Measurements from ENCODE around the gene SGMS2.

DNA sequence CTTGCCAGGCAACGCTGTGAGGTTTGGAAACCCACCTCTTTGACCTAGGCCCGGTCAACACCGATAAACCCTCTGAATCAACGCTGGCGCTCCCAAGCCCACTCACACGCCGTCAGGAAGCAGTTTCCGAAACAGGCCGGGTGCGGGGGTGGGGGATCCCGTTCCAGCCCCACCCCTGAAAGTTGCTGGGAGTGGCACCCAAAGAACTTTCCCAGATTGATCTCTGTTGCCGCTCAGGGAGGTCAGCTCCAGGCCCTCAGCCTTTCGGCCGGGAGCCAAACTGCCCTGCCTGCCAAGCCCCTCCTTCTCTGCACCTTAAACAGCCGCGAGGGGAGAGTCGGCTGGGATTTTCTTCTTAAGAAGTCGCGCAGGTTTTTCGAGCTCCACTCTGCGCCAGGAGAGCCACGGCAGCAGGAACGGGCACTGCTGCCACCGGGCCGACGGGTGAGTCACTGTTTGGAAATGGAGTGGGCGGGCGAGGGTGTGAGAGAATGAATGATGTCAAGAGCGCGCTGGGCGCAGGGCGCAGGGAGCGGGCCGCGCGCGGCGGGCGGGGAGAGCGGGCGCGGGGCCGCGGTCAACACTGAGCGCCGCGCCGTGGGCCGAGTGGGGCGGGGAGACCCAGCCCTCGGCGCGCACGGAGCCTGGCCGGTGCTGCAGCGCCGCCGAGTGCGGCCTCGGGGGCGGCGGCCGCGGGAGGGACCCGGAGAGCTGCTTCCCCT, at the start of gene SGMS2:
- TF ChIP-seq, protein P1, sequence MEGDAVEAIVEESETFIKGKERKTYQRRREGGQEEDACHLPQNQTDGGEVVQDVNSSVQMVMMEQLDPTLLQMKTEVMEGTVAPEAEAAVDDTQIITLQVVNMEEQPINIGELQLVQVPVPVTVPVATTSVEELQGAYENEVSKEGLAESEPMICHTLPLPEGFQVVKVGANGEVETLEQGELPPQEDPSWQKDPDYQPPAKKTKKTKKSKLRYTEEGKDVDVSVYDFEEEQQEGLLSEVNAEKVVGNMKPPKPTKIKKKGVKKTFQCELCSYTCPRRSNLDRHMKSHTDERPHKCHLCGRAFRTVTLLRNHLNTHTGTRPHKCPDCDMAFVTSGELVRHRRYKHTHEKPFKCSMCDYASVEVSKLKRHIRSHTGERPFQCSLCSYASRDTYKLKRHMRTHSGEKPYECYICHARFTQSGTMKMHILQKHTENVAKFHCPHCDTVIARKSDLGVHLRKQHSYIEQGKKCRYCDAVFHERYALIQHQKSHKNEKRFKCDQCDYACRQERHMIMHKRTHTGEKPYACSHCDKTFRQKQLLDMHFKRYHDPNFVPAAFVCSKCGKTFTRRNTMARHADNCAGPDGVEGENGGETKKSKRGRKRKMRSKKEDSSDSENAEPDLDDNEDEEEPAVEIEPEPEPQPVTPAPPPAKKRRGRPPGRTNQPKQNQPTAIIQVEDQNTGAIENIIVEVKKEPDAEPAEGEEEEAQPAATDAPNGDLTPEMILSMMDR (IDR thresholded peaks at IDR 0.05; ENCODE audit: borderline replicate concordance, extremely low read depth, low read length, poor library complexity, severe bottlenecking): no peak
- TF ChIP-seq EZH2 (IDR thresholded peaks at IDR 0.05; ENCODE audit: borderline replicate concordance, low read depth, low read length, severe bottlenecking): no peak
